Measurements from ENCODE around the gene SPDEF.

The SPDEF gene

DNA sequence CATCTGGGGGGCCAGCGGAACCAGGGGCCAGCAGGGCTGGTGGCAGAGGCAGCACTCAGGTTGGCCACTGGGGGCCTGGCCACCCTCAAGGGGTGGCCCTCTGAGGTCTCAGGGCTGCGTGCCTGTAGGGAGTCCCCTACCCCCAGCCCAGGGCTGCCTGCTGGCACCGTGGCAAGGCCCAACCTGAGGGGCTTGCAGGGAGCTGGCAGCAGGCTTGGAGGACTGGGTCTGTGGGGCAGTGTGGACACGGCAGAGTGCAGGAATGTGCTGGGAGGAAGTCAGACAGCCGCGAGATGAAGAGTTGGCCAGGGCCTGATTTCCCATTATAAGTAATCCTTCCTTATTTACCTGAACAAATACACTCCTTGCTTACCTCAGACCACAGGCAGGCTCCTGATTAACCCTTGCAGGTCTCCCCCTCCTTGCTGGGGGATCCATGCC is at the start of gene SPDEF:
TSS of gene SPDEF (minus strand) at position 299 of the 441 bp plus-strand sequence. CDS start 11,874 bp downstream, outside the sequence.
- no peak for DNase-seq

DNA sequence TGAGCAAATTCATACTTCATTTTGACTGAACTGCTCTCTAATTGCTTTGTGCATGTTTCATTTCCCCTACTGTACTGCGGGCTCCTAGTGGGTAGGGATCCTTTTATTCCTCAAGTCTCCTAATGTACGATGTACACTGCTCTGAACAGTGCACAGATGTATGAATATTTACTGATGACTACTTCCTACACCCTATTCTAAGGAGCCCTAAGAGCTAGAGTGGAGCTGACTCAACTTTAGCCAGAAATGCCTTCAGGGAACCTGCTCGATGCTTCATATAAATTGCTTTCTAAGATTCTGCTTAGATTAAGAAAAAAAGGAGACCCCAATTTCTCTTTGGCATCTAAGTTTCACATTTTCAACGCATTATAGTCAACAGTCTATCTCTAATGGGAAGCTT is 47.6 kb upstream of the SPDEF start:
- DNase-seq: no peak

DNA sequence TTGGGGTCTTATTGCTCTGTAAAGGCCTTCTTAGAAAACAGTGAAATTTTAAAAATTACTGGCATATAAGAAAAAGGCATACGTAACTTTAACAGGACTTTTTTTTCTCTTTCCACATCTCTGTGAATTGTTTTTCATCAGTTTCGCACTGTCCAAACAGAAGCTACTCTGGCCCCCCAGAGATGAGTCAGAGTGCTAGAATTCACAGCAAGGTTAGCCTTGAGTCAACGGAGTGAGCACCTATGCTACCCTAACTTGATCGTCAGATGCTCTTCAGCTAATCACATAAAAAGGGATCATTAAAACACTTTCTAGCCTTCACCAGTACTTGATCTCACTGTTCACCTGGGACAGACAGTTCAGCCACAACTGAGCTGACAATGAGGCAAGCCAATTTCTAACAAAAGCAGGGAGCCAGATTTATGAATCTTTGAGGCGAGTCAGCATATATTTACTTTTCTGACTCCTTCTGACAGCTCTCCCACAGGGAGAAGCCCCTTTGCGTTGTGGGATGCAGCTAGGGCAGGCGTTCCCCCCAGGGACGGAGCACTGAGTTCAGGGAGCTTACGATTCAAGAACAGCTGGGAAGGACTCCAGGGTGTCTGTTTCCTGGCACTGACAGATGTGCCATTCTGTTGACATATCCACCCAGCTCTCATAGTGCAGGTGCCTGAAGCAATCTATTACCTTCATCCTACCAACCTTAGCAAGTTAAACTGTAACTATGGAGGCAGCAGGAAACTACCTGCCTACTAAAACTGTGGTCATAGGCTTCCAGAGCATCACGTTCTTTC is 46.4 kb upstream of the SPDEF start:
- DNase-seq: no peak

DNA sequence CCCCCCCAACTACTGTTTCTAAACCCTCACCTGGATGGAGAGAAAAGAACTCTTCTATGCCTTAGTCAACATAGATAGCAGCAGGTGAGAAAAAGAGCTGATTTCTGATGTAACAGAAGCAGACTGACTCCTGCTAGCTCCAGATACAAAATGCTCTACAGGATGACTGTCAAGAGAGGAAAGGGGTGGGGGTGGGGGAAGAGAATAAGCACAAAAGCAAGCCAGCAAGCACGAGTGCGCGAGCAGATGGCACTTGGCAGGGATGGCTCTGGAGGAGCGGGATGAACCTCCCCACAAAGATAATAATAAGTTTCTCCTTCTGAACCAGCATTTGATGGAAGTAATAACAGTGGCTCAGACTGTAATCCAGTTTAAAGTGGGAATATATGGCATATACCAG is 45.6 kb upstream of the SPDEF start:
- DNase-seq: no peak

DNA sequence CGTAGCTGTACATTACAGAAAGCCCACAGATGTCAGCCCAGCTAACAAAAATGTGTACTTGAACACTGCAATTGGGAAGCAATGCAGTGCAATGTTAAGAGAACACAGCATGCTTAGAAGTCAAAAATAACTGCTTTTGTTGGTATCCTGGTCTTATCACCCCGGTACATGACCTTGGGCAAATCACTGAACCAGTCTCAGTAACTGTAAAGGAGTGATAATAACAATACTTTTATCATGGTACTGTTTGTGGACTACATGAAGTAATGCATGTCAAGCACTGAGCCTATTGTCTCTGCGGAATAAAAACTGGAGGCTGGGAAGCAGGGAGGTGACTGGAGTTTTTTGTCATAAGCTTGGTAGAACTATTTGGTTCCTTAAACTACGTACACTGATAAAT is 44.7 kb upstream of the SPDEF start:
- DNase-seq: no peak

DNA sequence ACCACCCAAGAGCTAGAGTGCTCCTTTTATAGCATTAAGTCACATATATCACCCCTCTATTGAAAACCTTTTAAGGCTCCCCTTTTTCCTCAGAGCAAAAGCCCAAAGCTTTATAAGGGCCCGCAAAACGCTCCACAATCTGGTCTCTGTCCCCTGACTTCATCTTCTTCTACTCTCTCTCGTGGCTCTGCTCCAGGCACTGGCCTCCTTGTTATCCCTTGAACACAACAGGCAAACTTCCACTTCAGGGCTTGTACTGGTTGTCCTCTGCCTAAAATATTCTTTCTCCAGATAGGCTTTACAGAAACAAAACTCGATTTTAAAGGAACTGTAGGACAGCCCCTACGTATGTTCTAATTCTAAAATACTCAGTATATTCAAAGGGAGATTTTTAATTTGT is 44.0 kb upstream of the SPDEF start:
- no peak for DNase-seq

DNA sequence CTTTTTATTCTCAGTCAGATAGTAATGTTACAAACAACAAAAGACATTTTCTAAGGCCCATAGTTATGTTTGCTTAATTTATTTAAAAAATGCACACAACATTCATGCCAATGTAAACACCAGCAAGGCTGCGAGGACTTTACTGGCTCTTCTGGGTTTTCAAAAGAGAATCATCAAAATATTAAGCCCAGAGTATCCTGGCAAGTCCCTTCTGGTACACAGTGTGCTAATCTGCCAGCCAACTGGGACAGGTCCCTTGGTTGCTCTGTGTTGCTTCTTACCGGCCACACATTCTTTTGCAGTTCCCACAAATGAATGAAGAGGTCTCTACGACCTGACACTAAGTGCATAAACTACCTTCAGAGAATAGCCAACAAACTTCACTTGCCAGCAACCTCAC is 42.6 kb upstream of the SPDEF start:
- DNase-seq: no peak

DNA sequence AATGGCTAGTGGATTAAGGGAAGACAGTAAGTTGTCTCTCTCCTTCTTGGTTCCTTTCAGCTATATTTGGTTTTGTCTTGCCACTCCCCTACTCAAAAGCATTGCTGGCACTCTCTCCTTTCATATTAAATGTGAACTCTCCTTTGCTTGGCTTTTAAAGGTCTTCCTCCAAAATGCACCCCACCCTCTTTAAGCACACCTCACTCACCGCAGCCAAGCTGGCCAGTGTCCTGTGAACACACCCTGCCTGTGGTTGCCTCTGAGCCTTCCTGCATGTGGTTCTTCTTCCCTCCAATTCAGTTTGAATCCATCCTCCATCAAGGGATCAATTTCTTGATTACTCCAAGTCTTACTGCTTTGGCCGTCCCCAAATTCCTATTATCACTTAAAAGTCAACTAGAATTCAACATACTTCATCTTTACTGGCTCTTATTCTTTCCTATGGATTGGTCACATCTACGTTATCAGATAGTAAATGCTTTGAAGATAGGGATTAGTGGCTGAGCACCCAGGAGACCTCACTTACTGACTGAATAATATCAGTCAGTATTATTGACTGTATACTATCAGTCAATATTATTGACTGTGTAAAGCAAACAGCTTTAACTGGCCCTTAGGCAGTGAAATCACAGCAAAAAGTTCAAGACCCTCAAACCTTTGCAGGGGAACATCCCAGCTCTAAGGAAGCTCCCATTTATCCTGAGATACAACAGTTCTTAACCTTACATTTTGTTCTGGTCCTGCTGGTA is 41.6 kb upstream of the SPDEF start:
- DNase-seq: no peak

DNA sequence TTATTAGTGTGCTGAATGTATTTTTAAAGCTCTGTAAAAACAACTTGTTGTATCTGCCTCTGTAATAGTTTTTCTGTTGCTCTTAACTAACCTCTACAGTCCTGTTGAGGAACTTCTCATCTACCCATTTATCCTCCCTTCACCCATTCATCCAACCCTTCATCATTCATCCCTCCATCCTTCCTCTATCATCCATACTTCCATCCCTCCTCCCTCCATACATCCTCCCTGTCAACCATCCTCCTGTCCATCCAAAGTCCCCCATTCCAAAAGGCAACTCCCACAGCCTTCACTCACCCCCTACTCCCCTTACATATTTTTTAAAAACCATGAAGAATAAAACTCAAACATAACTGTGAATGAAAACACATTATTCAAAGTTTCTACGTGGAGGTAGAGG is 40.7 kb upstream of the SPDEF start:
- DNase-seq: no peak

DNA sequence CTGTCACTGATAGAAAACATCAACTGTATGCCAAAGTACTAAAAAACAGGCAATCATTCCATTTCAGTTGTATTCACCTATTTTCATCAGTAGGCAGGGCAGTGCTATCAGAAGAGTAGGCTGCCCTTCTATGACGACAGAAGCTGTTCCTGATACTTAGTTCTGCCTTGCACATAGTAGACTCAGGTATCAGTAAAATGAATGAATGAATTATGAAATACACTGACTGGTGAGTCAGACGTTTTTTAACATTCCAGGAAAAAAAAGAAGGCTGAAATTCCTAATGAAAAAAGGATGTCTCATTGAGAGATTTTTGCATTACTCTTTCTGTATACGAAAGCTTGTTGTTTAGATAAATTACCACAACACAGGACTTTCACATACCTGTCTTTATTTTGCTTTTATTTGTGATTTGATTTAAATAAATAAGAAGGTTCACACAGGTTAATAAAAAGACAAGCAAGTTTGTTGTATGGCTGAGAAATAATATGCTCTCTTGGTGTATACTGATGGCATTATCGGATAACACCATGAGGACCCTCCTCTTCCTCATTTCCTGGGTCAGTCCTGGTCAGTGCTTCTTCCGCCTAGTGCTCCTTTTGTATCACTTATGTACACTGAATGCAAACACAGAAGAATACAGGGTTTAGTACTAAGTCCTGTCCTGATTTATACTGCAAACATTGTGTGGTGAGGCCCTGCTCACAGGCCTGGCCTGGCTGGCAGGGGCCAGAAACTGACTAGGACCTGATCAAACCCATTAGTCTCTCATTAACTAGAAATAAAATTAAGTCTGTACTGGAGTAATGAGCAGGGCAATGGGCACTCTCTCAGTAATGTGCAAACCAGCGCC is 39.4 kb upstream of the SPDEF start:
- no peak for DNase-seq

DNA sequence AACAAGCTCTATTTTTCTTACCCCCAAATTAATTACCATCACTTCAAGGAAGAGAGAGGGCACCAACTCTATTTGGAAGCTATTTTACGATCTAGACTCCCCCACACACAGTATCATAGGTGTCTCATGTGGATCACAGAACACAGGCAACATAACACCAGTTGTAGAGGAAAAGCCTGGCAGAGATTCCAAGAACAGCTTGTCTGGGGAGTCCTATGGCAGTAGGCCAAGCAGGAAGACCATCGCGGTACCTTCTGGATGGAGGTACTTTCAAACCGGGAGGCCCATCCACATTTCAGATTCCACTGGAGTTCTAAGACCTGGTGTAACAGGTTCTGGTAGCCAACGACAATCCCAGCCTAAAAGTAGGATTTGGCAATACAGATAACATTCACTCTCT is 37.6 kb upstream of the SPDEF start:
- DNase-seq: no peak

DNA sequence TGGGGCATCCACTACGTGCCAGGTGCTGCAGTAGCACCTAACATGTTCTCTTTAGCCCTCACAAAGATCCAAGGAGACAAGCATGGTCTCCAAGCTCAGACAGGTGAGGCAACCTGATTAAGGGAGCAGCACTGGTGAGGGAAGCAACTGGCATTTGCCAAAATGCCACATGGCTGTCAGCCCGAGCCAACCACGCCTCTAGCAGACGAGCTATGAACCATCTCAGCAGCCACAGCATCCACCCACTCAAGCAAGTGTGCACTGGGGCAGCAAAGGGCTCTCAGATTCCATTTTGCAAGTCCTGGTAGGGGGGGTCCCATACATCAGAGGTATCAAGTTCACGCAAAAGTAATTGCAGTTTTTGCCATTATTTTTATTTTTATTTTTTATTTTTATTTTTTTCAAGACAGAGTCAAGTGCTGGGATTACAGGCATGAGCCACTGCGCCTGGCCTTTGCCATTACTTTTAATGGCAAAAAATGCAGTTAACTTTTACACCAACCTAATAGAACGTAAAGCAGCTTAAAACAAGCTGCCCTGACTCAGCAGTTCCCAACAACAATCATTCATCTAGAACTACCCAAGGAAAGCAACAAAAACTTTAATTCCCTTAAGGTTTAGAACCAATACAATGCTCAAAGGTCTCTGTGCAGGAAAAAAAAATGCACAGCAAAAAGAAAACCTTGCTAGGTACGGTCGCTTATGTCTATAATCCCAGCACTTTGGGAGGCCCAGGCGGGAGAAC is 36.3 kb upstream of the SPDEF start:
- no peak for DNase-seq

DNA sequence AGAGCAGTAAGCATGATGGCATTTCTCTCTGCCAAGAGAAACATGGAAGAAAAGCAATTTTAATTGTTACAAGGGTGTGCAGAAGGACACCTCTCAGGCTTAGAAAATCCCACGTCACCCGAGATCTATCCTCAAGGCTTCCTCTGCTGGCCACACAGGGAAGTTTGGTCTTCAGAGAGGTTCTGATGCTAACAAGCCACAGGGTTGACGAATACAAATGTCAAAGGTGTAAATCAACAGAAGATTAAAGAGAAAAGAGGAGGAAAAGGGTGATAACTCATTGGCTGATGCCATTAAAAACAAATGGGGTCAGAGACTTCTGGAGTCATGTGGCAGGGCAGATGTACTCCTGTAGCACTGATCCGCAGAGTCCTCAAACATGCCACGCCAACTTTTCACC is 33.6 kb upstream of the SPDEF start:
- no peak for DNase-seq

DNA sequence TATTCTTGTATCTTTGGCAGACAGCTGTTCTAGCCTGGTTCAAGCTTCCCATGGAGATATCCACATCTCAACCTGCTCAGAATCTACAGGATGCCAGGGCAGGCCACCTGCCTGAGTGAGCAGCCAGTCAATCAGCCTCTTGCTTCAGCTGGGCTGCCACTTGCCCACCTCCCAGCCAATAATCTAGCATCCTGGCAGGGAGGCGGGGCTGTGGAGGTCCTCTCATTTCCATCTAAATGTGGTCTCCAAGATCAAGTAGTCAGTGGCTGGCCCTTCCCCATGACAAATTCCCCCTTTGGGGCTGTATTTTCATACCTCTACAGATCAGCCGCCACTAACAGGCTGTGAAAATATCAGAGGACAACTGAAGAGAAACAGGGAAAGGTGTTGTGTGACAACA is 33.0 kb upstream of the SPDEF start:
- no peak for DNase-seq

DNA sequence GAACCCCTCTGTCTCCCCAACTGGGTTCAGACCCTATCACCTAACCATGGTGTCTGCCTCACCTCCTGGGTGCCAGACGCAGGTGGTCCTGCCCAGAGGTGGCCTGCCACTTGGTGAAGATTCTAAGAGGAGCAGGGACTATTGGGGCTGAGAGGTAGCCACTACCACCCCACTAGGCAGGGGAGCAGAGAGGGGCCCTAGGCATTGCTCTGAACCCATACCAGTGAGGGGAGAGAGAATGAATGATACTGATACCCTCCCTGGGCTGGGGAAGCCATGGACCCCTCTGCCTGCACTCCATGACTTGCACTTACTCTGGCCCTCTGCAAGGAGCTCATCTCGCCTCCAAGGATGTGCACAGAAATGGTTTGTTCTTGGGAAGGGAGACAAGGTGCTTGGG is 31.7 kb upstream of the SPDEF start:
- DNase-seq: no peak

DNA sequence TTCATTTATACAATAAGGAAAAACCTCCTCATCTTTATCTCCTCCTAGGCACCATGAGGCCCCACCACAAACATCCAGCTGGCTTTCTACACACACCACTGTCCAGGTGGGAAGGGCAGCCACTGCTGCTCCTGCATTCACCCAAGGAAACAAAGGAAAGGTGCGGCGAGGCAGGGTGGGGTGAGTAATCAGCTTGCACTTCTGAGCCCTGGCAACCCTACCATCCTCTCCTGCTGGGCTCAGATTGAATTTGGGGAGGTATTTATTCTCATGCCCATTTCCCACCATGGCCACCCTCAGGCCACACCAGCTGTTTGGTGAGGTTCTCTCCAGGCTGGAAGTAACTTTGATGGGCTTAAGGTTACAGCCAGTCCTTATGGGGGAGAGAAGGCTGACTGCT is 31.2 kb upstream of the SPDEF start:
- DNase-seq: no peak

DNA sequence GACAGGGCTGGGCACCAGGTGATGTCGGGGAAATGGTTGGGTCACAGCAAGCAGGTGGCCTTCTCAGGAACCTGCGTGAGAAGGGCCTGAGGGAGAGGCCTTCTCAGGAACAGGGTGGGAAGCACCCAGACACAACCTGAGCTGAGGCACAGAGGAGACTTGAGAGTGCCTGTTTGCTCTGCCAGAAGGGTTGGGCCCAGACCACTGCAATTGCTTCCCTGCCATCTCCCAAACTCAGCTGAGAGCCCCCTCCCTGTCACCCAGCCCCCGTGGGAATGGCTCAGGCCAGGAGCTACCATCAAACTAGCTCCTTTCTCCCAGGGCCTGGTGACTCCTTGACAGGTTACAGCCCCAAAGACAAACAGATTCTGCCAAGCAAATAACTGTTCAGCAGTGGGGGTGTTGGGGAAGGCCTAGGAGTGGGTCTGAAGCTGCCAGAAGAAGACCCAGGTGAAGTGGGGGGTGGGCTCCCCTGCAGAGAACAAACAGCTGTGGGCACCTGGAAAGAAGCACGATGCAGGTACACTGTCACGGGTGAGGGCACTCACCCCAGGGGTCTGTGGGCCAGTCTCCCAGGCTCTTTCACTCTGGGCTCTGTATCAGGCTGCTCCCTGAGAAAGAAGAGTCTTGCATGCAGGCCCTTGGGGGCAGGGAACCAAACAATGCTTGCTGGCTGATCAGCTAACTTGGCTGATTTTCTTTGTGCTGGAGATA is 30.4 kb upstream of the SPDEF start:
- DNase-seq: no peak

DNA sequence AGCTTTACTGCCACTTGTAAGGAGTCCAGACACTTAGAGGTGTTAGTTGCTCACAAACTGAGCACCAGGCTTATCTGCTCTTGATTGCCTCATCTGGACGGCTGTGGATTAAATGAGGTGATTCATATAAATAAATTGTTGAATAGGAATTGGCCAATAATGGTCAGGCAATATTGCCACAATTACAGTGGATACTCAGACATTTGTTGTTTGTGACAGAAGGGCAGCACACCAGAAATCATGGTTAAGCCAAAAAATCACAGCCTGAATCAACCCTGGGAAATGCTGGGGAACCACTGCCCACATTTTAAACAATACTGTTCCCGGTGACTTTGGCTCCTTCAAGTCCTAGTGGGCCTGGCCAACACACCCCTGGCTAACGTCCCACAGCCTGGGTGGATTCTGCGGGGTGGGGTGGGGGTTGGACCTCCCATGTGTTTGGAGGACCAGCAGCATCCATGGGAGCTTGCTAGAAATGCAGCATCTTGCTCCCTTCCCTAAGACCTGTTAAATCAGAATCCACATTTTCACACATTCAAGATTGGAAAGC is 29.5 kb upstream of the SPDEF start:
- DNase-seq: no peak

DNA sequence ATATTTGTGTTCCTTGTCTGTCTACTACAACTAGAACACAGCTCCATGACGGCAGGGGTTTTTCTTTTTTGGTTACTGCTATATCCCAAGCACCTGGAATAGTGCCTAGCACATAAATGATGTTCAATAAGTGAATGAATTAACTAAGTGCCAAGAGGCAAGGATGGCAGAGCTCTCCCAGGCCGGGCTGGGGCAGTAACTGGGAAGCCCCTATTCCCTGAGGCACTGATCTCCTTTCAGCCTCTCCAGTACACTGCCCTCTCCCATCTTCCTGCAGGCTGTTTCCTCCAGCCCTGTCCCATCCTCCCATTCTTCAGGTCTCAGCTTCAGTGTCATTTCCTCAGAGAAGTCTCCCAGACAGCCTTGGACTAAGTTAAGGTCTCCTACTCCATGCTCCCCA is 29.0 kb upstream of the SPDEF start:
- DNase-seq: no peak

DNA sequence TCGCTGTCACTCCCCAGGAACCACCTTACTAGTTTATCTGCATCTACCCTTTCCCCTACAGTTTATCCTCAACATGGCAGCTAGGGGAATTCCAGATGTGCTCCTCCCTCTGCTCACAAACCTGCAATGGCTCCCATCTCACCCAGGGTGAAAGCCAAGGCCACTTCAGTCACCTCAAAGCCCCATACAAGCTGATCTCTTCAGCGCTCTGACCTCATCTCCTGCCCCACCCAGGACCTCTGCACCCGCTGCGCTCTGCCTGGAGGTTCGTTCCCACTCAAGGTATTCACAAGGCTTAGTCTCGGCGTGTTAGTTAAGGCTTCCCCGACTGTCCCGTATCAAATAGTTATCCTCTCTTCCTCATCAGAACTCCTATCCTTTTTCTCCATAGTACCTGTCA is 28.6 kb upstream of the SPDEF start:
- no peak for DNase-seq

DNA sequence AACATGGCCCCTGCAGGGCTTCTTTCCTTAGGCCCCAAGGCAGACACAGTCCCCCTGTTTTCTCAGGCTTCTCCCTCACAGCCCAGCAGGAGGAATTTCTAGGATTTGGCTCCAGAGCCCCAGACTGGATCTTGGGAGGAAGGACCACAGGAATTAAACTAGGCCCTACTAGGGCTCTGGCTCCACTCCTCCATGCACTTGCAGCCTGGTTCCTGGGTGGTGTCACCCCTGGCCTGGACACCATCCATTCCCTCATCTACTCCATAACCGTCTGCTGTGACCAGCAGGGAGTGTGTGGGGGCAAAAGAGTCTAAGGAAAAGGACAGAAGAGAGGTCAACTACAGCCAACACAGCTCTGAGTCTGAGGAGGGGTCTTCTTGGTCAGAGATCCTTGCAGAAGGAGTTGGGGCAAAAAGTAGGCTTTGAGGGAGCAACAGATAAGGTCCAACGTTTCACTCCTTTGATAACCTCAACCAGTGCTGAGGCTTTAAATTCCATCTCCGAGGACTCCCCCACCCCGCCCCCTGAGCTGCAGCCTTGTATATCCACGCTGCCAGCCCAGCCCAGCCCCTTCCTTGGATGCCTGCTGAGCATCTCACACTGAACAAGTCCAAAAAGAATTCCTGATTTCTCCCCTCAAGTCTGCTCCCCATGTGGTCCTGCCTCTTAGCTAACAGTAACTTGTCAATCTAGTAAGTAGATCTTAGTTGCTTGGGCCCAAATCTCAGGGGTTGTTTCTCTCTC is 27.9 kb upstream of the SPDEF start:
- no peak for DNase-seq

Data from inflammatory macrophage treated with lipopolysaccharide for 4 hours (primary cell).